Right ventricle myocardium inferior (tissue), 1 donor: ENCODE data around the gene ZBED5. TPM values are rescaled to one million over a fixed set of nuclear protein-coding genes. Genes with fewer than 3 reads are reported as not detected.
"Not testable (repeated sequence)": the region's sequence is repeated elsewhere in the genome, so short reads cannot be mapped to it uniquely, and the experiment has no call there.

Source experiments
- ATAC-seq: fragments of 200-7000 bp; cut with Tn5 transposase; one replicate; pipeline ENCODE4 v1.9.1; 2020; ENCODE audit warnings: mild to moderate bottlenecking, moderate library complexity
- DNase-seq: peaks from one replicate; pipeline ENCODE4 v3.0.0; 2021; ENCODE audit errors: missing footprints
- intact Hi-C: fragments of 100-400 bp; cut with DNase I; formaldehyde crosslinking; loops from one replicate; pipeline ENCODE4 v1.11.0; 2022
- total RNA-seq: library from RNA; stranded (reverse); fragmentation: NEBNext Ultra II Directional; extraction: Animal tissue kit (Norgen Biotek cat#: 25700); gene quantifications from one replicate; pipeline ENCODE4 v1.2.1, GENCODE V29; 2021
- donor health status: DM: no; HTN: yes; CAD: no; lungs with severe emphysema.

Gene ZBED5
- total RNA-seq, 1 donor from 2014 or later: 42.7 TPM

- intact Hi-C loops: no loop called here
- ATAC-seq (peak; percentile 85), DNase-seq (no peak)
Measured at GRCh38 chr11:10885703-10886363, 28.0 kb upstream of the ZBED5 start.

- ATAC-seq, DNase-seq, intact Hi-C loops: not testable (repeated sequence)
Measured at GRCh38 chr11:10884292-10884691, 26.4 kb upstream of the ZBED5 start.

- DNase-seq (no peak), ATAC-seq (no peak)
- intact Hi-C loops: no loop called here
Measured at GRCh38 chr11:10881892-10882291, 24.0 kb upstream of the ZBED5 start.

- intact Hi-C loops: no loop called here
- ATAC-seq: peak; percentile 31
- no peak for DNase-seq
Measured at GRCh38 chr11:10878408-10879214, 20.8 kb upstream of the ZBED5 start.

GRCh38 chr11:10876158-10876557 lies 18.3 kb upstream of the ZBED5 start:
- intact Hi-C loops: no loop called here
- DNase-seq: no peak
- no peak for ATAC-seq

GRCh38 chr11:10875430-10876021 lies 17.7 kb upstream of the ZBED5 start:
- ATAC-seq (no peak), DNase-seq (no peak)
- intact Hi-C loops: no loop called here

- intact Hi-C loops: no loop called here
- DNase-seq (no peak), ATAC-seq (no peak)
Measured at GRCh38 chr11:10872097-10872496, 14.2 kb upstream of the ZBED5 start.

GRCh38 chr11:10868352-10868751 lies 10.5 kb upstream of the ZBED5 start:
- intact Hi-C loops: no loop called here
- DNase-seq (no peak), ATAC-seq (no peak)

- intact Hi-C loops: no loop called here
- peak; percentile 41 for ATAC-seq
- no peak for DNase-seq
Measured at GRCh38 chr11:10866893-10867331, 9.1 kb upstream of the ZBED5 start.

- ATAC-seq (no peak), DNase-seq (no peak)
- intact Hi-C loops: no loop called here
Measured at GRCh38 chr11:10865837-10866270, 8.0 kb upstream of the ZBED5 start.

- ATAC-seq: peak; percentile 36
- intact Hi-C loops: no loop called here
- no peak for DNase-seq
Measured at GRCh38 chr11:10864688-10865087, 6.8 kb upstream of the ZBED5 start.

- intact Hi-C loops: no loop called here
- ATAC-seq (no peak), DNase-seq (no peak)
Measured at GRCh38 chr11:10862446-10862845, 4.6 kb upstream of the ZBED5 start.

GRCh38 chr11:10861799-10862198 lies 3.9 kb upstream of the ZBED5 start:
- no peak for DNase-seq
- no peak for ATAC-seq
- intact Hi-C loops: no loop called here

GRCh38 chr11:10861047-10861446 lies 3.2 kb upstream of the ZBED5 start:
- ATAC-seq: no peak
- intact Hi-C loops: no loop called here
- no peak for DNase-seq

- DNase-seq (peak; percentile 86), ATAC-seq (peak; percentile 66)
- intact Hi-C loops: loop anchor here (1.0 to 2.0 kb wide), 3 partner anchors 40 to 73 kb away; no protein-coding TSS in a partner anchor
Measured at GRCh38 chr11:10858439-10859325, 829 bp upstream of the ZBED5 start.

GRCh38 chr11:10857459-10857708 lies 469 bp downstream of the ZBED5 start:
- DNase-seq (no peak), ATAC-seq (peak; percentile 0)
- intact Hi-C loops: no loop called here

- intact Hi-C loops: no loop called here
- DNase-seq (no peak), ATAC-seq (peak; percentile 5)
Measured at GRCh38 chr11:10856689-10857458, 979 bp downstream of the ZBED5 start.

GRCh38 chr11:10855295-10855694 lies 2.6 kb downstream of the ZBED5 start:
- intact Hi-C loops: no loop called here
- no peak for DNase-seq
- no peak for ATAC-seq
